ENCODE data around the gene CXCL1.

- TF ChIP-seq POLR2A (IDR thresholded peaks at IDR 0.05): no peak
- TF ChIP-seq CTCF (IDR thresholded peaks at IDR 0.05): no peak
Observed at GRCh38 chr4:73831569-73831968, 37.6 kb upstream of the CXCL1 start.
